SKM-1 (cell line): ENCODE results near the gene MLKL.
A peak's percentile ranks its signal among the peaks of the same experiment; 100 is the strongest.

Experiments used
- DNase-seq: peaks from one replicate; lab custom pipeline; 2025; ENCODE audit not compliant: unreplicated experiment; lab: John Stamatoyannopoulos, UW

Gene MLKL

DNA sequence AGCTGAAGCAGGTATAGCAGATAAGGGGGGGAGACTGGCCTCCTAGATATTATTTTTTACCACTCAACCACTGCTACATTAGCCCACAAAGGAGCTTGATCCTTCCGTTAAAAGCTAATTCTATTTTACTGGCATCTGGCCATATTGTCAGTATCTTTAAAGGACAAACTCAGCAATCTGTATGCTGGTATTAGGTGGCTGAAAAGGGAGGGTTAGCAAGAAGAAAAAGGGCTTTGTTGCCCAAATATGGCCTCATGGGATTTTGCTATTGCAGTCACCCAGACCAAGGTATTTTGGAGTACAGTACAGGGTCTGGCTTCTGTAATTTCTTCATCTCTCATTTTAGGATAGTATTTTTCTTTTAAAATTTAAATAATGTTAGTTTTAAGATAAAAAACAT is 48.4 kb downstream of the MLKL start:
- no peak for DNase-seq

DNA sequence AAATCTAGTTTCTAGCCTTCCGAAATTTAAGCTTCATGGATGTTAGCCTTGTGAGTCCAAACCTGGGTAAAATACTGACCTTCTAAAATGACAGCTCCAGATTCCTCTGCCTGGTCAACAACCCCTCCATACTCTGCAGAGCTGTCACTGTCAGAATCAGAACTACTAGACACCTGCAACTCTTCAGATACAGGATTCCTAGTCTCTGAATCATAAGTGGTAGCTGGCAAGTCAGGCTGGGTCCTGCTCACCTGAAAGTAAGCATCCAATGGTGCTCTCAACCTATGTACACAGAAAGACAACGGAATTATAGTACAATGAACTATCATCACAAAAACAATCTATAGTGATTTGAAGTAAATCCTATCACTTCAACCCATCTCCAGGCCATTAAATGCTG is 48.8 kb downstream of the MLKL start:
- no peak for DNase-seq

DNA sequence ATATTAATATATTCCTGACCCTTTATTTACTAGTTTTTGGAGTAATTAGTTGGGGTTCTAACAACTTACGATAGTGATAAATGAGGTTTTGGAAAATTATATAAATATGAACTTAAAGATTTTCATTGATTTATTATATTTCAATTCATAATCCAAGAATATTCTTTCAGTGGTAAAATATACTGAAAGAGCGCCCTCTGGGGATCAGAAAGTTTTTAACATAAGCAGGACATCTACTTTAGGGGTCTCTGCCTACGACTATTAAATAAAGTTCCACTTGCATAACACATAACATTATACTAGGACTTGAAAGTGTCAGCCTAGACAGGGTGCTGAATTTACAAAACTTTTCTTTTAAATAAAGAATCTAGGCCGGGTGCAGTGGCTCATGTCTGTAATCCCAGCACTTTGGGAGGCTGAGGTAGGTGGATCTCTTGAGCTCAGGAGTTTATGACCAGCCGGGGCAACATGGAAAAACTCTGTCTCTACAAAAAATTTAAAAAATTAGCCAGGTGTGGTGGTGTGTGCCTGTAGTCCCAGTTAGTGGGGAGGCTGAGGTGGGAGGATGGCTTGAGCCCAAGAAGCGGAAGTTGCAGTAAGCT is 49.6 kb downstream of the MLKL start:
- no peak for DNase-seq

DNA sequence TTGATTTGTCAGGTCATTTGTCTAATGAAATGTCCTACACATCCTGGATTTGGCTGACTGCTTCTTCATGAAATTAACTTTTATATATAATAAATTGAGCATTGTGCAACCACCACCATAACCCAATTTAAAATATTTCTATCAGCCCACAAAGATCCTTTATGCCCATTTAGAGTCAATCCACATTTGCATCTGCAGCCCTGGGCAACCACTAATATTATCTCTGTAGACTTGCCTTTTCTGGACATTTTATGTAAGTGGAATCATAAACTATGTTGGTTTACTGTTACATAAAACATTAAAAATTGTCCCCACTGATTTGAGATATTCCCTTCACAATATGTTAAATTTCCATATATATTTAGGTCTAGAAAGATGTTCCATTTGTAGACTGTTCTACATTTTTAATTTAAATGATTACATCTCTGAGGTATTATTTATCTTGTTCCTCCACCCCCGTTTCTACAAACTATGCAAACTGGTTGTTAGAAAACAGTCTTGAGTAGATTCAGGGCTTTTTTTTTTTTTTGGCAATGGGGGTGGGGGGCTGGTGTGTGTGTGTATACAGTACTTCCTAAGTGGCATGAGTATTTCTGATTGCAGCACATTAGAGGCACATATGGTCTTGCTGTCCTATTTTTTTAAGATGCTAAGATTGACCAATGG is 50.7 kb downstream of the MLKL start:
- no peak for DNase-seq

DNA sequence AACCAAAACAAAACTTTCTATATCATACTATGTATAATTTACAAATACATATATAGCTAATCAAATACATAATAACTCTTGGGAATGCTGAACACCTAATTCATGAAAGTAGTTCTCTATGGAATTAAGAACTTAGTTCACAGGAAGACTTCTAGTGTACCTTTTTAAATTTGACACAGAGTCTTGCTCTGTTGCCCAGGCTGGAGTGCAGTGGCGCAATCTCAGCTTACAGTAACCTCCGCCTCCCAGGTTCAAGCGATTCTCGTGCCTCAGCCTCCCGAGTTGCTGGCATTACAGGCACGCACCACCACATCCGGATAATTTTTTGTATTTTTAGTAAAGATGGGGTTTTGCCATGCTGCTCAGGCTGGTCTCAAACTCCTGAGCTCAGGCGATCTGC is 58.7 kb downstream of the MLKL start:
- no peak for DNase-seq

DNA sequence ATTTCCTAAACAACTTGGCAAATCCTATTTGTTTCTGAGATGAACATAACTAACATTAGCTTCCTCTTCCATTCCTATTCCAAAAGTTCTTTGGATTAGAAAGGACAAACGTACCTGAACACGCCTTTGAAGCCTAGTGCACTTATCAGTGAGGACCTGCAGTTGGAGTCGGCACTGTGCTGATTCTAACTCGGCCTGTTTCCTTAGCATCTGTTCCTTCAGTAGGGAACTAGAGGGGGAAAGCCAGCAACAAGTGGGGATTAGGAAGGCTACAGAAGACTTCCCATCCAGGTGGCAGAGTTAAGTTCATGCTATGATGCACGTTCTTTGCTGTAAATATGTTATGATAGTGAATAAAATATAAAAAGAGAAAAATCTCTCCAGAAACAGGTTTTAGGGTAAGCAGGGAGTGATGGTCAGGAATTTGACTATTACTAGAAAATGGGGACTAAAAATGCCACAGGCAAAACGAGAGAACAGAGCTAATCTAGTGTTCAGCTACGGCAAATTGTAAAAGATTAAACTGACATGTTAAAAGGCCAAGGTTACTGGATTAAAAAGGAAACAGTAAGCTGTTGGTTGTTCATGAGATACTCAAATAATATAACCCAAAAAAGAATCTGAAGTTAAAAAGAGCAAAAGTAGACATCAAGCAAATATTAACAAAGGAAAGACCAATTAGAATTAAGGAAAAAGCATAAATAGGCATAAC is 62.8 kb downstream of the MLKL start:
- no peak for DNase-seq

DNA sequence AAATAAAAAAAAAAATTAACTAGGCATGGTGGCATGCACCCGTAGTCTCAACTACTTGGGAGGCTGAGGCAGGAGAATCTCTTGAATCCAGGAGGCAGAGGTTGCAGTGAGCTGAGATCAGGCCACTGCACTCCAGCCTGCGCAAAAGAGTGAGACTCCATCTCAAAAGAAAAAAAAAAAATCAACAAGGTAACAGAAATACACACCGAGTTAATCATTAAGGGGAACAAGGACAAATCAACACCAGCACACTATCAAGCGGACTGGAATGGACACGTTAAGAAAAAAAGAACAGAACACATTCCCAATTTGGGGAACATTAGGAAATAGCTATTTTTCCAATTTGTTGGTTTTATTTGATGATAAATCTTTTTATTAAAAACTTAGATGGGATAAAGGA is 65.4 kb downstream of the MLKL start:
- no peak for DNase-seq

DNA sequence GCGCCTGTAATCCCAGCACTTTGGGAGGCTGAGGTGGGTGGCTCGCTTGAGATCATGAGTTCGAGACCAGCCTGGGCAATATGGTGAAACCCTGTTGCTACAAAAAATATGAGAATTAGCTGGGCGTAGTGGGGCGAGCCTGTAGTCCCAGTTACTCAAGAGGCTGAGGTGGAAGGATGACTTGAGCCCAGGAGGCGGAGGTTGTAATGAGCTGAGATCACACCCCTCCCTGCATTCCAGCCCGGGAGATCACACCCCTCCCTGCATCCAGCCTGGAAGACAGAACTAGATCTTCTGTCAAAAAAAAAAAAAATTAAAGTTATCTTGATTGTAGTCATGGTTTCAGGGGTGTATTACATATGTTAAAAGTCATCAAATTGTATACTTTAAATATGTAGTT is 67.0 kb downstream of the MLKL start:
- DNase-seq, result no peak

DNA sequence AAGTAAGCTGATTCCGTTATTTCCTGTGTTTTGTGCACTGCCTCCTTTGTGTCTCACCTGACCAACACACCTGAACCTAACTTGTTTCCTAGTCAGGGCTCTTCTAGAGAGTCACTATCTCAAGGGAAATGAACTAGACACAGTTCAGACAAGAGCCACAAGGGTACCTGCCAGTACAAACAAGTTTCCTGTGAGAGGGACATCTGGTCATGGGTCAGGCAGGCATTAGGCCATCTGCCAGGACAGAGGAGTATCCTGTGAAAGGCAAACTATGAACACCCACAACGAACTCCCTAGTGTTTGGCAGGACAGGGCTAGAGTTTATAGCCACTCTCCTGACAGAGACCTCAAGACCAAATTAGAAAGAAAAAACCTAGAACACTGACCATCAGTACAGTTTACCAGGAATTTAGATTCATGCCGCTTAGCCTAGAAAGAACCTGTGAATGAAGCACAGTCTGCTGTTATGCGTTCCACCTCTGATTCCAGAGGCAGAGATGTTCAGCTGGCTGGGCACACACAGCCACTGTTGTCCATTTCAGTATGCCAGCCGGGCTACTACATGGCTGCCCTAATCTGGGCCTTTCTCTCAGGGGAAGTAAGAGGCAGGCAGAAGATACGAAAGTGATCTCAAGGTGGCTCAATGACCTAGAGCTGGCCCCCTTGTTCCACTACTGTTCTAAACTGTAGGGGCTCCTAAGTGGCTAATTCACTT is 73.0 kb downstream of the MLKL start:
- no peak for DNase-seq

DNA sequence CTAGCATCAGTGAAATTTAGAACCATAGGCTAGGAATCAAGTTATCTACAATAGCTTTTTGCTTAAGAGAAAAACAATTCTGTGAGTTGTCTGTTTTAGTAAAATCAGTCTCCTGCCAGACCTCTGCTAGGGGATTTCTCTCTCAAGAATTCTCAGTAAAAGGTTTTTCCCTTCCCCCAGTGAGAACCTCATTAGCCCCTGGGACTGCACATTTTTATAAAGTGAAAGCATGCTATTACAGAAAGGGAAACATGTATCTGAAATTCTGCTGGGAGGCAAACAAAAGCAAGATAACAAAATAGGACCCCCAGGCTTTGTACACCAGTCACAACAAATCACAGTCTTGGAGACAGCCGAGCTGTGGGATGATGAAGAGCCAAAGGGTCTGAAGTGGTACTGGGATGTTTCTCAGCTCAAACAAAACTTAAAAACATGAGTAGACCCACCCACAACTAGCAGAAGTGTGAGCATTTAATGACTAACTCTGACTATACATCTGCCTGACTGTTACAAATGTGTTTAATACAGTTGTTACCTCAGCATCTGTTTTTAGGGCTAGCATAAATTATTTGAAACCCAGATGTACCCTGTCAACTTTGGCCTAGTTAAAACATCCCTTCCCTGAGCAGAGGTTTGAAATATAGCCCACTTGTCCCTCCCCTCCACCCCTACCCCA is 73.8 kb downstream of the MLKL start:
- DNase-seq, result no peak

DNA sequence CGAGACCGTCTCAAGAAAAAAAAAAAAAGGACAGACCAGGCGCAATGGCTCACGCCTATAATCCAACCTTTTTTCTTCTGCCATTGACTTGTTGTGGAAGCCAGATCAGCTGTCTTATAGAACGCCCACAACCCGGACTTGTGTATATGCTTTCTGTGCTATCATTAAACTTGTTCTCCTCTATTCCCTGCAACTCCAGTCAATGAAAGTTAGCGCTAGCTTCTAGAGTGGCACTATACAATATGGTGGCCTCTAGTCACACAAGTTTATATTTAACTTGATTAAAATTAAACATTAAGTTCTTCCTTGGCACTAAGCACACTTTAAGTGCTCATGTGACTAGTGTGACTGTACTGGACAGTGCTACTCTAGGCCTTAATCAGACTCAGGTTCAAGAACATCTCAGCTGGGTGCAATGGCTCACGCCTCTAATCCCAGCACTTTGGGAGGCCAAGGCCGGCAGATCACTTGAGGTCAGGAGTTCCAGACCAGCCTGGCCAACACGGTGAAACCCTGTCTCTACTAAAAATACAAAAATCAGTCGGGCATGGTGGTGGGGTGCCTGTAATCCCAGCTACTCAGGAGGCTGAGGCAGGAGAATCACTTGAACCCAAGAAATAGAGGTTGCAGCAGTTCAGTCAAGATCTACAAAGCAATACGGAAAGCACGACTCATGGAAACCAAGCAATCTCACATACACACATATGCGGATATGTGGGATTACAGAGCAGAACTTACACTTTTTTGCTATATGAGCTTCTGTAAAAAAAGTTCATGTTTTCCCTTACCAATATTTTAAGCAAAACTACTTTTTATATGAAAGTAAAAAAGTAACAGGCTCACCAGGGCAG is 74.9 kb downstream of the MLKL start:
- no peak for DNase-seq

DNA sequence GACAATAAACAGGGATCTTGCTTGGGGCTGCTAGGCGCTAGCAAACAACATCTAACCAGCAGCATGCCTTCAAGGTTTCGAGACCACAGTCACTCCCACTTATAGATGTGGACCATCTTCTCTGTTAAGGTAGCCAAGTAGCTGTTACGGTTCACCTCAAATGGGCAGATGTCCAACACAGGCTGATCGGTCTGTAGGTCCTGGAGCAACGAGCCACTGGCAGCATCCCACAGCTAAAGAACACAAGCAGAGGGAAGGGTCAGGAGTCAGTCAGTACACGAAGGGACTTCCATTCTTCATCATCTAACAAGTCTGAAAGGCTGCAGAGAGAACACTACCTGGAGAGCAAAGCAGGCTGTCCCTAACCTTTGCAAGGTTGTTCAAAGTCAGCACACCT is 76.8 kb downstream of the MLKL start:
- no peak for DNase-seq

DNA sequence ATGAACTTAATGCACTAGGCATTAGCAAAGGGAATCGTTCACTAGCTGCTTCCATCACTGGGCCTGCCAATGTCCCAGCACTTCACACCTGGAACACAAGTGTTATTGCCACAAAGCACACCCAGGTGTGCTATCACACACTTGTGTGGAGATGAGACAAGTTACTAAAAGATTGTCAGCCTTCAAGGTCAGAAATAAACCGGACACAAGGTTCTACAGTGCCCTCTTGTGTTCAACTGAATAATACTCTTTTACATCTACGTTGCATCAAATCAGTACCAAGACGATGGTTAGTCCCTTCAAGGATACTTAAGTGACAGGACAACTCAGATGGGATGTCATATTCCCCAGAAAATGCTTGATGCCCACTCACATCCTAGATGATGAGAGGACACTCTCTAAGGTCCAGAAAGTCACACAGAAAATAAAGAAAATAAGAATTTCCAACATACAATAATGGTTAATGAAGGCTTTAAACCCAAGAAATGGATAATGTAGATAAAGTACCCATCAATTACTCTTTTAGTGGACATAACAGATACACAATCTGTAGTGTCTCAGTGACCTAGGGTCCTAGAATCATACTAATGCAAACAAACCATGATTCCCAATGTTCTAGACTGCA is 77.3 kb downstream of the MLKL start:
- DNase-seq, result peak; percentile 20

DNA sequence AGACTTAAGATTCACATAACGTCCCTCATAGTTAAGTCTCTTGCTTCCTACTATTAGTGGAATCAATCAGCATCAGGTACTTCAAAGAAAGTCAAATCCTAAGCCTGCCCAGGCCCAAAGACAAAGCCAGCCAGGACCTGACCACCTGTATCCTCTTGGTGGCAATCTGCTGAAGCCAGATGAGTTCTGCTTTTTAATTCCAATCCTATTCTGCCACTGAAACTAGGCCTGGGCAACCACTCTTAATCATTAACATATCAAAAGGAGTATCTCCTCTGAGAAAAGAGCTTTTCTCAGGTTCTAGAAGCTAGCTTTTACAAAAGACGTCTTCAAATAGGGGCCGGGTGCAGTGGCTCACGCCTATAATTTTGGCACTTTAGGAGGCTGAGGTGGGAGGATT is 78.7 kb downstream of the MLKL start:
- DNase-seq, result no peak
